Measurements from ENCODE around the gene PSPC1.

DNA sequence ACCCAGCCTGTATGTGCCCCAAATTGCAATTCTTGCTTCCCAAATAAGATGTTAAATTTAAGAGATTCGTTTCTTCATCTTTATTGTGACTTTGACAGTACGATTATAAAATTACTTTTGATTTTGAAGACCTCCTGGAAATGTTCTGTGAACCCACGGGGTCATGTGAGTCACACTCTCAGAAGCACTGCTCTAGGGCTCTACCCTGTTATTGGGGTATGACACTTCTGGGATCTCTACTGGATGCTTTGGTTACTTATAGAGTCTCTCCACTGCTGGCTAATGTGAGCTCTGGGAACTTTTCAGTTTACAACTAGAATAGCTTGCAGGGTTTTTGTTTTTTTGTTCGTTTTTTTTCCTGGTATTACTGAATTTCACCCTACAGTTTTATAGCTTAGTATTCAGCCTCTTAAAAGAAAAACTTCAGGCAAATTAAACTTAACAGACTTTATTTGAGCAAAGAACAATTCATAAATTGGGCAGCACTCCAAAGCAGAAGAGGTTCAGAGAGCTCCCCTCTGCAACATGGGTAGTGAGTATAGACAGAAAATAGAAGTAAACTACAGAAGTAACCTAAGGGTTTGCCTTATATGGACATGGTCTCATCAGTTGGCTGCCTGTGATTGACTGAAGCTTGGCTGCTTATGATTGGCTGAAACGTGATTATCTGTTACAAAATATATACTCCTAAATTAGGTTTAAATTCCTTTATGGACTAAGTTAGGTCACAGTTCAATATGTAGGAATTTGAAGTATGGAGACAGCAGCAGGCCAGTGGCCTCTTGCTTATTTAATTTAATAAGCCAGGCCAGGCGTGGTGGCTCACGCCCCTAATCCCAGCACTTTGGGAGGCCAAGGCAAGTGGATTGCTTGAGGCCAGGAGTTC lies 28.5 kb upstream of the PSPC1 start:
- no peak for TF ChIP-seq POLR2A (IDR thresholded peaks at IDR 0.05)
- TF ChIP-seq, protein P1, sequence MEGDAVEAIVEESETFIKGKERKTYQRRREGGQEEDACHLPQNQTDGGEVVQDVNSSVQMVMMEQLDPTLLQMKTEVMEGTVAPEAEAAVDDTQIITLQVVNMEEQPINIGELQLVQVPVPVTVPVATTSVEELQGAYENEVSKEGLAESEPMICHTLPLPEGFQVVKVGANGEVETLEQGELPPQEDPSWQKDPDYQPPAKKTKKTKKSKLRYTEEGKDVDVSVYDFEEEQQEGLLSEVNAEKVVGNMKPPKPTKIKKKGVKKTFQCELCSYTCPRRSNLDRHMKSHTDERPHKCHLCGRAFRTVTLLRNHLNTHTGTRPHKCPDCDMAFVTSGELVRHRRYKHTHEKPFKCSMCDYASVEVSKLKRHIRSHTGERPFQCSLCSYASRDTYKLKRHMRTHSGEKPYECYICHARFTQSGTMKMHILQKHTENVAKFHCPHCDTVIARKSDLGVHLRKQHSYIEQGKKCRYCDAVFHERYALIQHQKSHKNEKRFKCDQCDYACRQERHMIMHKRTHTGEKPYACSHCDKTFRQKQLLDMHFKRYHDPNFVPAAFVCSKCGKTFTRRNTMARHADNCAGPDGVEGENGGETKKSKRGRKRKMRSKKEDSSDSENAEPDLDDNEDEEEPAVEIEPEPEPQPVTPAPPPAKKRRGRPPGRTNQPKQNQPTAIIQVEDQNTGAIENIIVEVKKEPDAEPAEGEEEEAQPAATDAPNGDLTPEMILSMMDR (IDR thresholded peaks at IDR 0.05): no peak
